GM21786 (cell line): Measurements from ENCODE around the gene BBS1.
"Not testable (repeated sequence)": the region's sequence is repeated elsewhere in the genome, so short reads cannot be mapped to it uniquely, and the experiment has no call there.

Experiments
- ATAC-seq: cut with Tn5 transposase; IDR thresholded peaks from one replicate; pipeline ENCODE4 v1.9.1; 2021; ENCODE audit not compliant: unreplicated experiment

Gene BBS1

DNA sequence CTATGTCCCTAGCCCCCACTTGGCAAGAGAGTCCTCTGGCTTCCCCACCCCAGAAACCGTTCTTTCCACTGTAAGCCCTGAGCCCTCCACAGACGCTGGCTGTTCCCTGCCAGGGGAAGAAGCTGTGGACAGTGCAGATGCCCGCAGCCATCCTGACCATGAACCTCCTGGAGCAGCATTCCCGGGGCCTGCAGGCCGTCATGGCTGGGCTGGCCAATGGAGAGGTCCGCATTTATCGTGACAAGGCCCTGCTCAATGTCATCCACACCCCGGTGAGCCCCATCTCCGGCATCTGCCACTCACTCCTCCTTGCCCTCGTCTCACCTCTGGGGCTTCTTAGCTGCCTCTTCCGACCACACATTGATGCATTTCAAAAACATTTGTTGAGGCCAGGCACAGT, 13.2 kb downstream of the BBS1 start:
- ATAC-seq: no peak

DNA sequence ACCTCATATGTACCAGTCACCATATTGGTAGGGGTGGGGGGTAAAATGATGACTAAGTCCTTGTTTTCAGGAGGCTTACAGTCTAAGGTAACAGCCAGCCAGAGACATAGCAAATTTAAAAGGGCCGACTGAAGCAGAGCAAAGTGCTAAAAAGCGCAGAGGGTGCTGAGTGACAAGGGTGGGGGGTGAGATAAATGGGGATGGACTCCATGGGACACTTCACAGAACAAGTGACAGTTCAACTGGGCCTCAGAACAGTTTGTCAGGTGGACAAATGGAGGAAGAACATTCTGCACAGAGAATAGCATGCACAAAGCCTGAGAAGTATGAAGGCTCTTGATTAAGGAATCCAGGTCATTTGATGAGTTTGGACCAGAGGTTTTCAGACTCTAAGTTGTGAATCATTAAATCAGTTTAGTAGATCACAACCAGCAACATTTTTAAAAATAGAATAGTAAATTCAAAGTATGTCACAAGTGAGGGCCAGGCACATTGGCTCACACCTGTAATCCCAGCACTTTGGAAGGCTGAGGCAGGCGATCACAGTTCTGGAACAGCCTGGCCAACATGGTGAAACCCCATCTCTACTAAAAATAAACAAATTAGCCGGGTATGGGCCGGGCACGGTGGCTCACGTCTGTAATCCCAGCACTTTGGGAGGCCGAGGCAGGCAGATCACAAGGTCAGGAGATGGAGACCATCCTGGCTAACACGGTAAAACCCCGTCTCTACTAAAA, 14.0 kb downstream of the BBS1 start:
- no peak for ATAC-seq

GRCh38 chr11:66529069-66529468, 18.6 kb downstream of the BBS1 start:
- no peak for ATAC-seq

- ATAC-seq: no peak
Measured at GRCh38 chr11:66529655-66530054, 19.2 kb downstream of the BBS1 start.

GRCh38 chr11:66530927-66531709, 20.7 kb downstream of the BBS1 start:
- no peak for ATAC-seq

DNA sequence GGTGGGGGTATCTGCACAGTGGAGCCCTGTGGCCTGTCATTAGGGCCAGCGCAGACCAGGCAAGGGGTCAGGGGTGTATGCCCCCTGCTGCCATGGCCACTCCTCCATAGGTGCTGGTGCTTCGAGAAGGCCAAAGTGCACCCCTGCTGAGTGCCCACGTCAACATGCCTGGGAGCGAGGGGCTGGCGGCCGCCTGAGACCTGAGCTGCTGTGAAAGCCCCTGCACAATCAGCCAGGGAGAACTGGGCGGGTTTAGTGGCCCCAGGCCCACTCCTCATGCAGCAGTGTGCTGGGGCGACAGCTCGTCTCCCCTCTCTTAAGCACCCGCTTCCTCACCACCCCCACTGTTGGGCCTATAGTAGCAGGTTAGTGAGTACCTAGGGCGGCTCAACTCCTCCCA, 21.4 kb downstream of the BBS1 start:
- no peak for ATAC-seq

GRCh38 chr11:66532784-66533183, 22.3 kb downstream of the BBS1 start:
- ATAC-seq: no peak

- ATAC-seq: no peak
Measured at GRCh38 chr11:66539170-66539869, 28.9 kb downstream of the BBS1 start.

DNA sequence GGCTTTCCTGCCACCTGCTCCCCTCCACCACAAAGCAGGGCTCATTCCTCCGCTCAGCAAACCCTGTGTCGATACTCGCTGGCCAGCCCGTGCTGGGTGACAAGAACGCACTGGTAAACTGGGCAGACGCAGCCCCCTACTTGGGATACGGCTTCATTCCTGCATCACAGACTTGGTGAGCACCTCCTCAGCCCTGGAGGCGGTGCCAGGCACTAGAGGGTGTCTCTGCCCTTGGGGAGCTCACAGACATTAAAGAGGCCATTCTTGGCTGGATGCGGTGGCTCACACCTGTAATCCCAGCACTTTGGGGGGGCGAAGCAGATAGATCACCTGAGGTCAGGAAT, 29.4 kb downstream of the BBS1 start:
- no peak for ATAC-seq

GRCh38 chr11:66540598-66540997, 30.2 kb downstream of the BBS1 start:
- not testable (repeated sequence) for ATAC-seq

GRCh38 chr11:66541892-66542291, 31.5 kb downstream of the BBS1 start:
- ATAC-seq: no peak

DNA sequence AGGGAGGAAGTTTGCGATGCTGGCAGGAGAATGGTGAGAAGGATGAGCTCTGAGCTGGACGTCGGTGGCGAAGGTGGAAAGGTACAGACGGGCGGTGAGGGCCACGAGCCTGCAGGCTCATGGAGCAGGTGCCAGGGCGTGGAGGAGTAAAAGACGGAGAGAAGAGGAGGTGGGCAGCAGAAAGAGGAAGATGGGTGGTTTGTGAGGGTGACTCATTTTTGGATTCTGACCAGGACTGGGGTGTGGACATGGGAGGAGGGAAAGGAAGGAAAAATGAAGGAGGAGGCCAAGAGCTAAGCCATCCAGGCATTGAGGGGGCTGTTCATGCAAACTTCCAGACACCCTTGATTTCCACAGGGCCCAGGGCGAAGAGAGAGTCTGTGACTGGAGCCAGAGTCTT, 31.9 kb downstream of the BBS1 start:
- no peak for ATAC-seq

GRCh38 chr11:66543263-66544107, 33.0 kb downstream of the BBS1 start:
- no peak for ATAC-seq

GRCh38 chr11:66544952-66545351, 34.5 kb downstream of the BBS1 start:
- ATAC-seq: not testable (repeated sequence)

- ATAC-seq: peak; percentile 85
Measured at GRCh38 chr11:66545701-66546367, 35.4 kb downstream of the BBS1 start, which contains the start of gene ZDHHC24. TSS of gene ZDHHC24 (minus strand) at chr11:66546048. CDS start at chr11:66546003, 45 bp downstream.

- no peak for ATAC-seq
Measured at GRCh38 chr11:66546368-66546965, 36.0 kb downstream of the BBS1 start, which contains the start of gene ACTN3. TSS of gene ACTN3 (plus strand) at chr11:66546903. CDS start at chr11:66546938, 35 bp downstream.

DNA sequence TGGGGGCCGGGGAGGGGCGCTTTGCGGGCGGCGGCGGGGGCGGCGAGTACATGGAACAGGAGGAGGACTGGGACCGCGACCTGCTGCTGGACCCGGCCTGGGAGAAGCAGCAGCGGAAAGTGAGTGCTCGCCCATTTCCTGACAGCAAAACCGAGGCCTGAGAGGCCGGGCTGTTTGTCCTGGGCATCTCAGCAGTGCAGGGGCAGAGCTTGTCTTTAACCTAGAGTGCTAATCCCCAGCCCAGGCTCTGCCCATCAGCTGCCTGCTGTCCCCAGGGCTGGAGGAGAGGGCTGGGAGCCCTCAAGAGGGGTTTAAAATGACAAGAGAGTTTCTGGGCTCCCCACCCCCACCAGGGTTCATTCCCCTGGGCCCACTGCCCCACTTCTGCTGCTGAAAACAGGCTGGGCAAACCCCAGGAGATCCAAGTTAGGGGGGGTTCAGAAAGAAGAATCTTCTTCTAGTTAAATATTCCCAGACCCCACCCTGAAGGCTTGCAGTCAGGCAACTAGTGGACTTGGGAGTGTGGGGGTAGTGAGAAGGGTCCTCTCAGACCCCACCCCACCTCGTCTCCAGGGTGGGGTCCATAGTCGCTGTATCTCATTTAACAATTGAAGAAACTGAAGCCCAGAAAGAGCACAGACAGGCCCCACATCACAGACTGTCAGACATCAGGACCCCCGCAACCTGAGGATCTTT, 36.7 kb downstream of the BBS1 start:
- ATAC-seq: no peak

DNA sequence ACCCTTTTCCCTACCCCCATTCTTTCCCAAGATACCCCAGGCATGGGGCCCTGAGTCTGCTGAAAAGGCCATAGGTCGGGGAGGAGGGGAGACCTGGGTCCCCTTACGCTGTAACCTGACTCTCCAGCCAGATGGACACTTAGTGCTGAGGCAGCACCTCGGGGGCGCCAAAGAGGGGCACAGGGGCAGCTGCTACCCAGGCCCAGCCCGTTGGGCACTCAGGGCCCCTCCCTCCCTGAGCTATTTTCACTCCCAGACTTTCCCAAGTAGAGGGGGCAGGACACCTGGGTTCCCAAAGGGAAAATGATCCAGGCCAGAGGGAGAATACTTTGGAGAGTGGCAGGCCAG, 37.2 kb downstream of the BBS1 start:
- no peak for ATAC-seq

DNA sequence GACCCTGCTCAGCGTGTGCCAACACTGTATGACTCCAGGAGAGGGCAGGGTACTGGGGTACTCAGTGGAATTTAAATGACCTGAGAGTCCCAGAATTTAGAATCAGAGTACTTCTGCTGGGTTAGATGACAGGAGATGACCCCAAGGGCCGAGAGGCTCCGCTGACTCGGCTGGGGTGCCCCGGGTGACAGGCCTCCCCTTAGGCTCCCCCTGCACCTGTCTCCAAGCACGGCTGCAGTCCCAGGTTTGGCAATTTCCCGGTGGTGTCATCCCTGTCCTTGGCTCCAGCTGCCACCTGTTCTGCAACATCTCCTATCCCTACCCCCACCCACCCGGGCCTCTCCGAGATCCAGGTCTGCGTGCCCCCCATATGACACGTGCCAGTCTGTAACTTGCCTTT, 37.6 kb downstream of the BBS1 start:
- no peak for ATAC-seq
